Stimulated activated CD4-positive, alpha-beta T cell treated with anti-CD3 and anti-CD28 coated beads, TNF-alpha, amount 100 ng/mL, for 4 hours (primary cell): ENCODE results near the gene TMEM30A.

Experiments used
- DNase-seq, 3 experiments: peaks; one replicate each; pipeline ENCODE4 v3.0.0-alpha.2; 2020; ENCODE audit warnings: low read depth in 3 of 3

The TMEM30A gene

GRCh38 chr6:75262716-75263400 is 21.7 kb downstream of the TMEM30A start:
- DNase-seq, result no peak

- no peak for DNase-seq
These were observed 23.3 kb downstream of the TMEM30A start for GRCh38 chr6:75261299-75261698.

GRCh38 chr6:75257343-75258087 is 27.1 kb downstream of the TMEM30A start:
- no peak for DNase-seq

GRCh38 chr6:75250552-75250951 is 34.0 kb downstream of the TMEM30A start:
- no peak for DNase-seq

GRCh38 chr6:75249837-75250236 is 34.8 kb downstream of the TMEM30A start:
- no peak for DNase-seq

- no peak for DNase-seq
These were observed 38.2 kb downstream of the TMEM30A start for GRCh38 chr6:75246386-75246785.

- DNase-seq, result no peak
These were observed 40.5 kb downstream of the TMEM30A start for GRCh38 chr6:75244063-75244584.

GRCh38 chr6:75243333-75244062 is 41.1 kb downstream of the TMEM30A start, which contains the start of gene COX7A2:
COX7A2 (minus strand) TSS chr6:75243801; CDS start chr6:75243734, 67 bp downstream.
- peak; percentile 57 to 71 (median 71) for DNase-seq

- DNase-seq, result no peak
These were observed 48.0 kb downstream of the TMEM30A start for GRCh38 chr6:75236630-75237029.

GRCh38 chr6:75235271-75235670 is 49.3 kb downstream of the TMEM30A start:
- DNase-seq, result no peak

GRCh38 chr6:75234126-75234865 is 50.3 kb downstream of the TMEM30A start:
- no peak for DNase-seq

- DNase-seq, result no peak
These were observed 51.4 kb downstream of the TMEM30A start for GRCh38 chr6:75233092-75233615.

GRCh38 chr6:75230484-75231325 is 53.9 kb downstream of the TMEM30A start:
- no peak for DNase-seq

GRCh38 chr6:75224303-75224926 is 60.2 kb downstream of the TMEM30A start:
- DNase-seq, result no peak

- no peak for DNase-seq
These were observed 61.2 kb downstream of the TMEM30A start for GRCh38 chr6:75223428-75223827.

- no peak for DNase-seq
These were observed 62.3 kb downstream of the TMEM30A start for GRCh38 chr6:75222261-75222660.

- no peak for DNase-seq
These were observed 63.5 kb downstream of the TMEM30A start for GRCh38 chr6:75221116-75221515.

GRCh38 chr6:75220357-75220756 is 64.2 kb downstream of the TMEM30A start:
- DNase-seq, result no peak

- DNase-seq, result no peak
These were observed 65.3 kb downstream of the TMEM30A start for GRCh38 chr6:75219263-75219662.

GRCh38 chr6:75217193-75217592 is 67.4 kb downstream of the TMEM30A start:
- DNase-seq, result no peak
